Mesendoderm (in vitro differentiated cells): ENCODE measurements around the gene MRPS31.
"Not testable (repeated sequence)": the region's sequence is repeated elsewhere in the genome, so short reads cannot be mapped to it uniquely, and the experiment has no call there.

ENCODE experiments used
- DNase-seq: peaks from one replicate; pipeline ENCODE4 v3.0.0; 2013
- H2AK5ac ChIP-seq: 2 replicates; pipeline ENCODE4 v1.6.1; 2013; ENCODE audit warnings: low read length, inconsistent platforms
- H2BK120ac ChIP-seq: 2 replicates; pipeline ENCODE4 v1.6.1; 2013; ENCODE audit warnings: low read depth, mild to moderate bottlenecking, low read length, moderate library complexity, mixed read lengths
- H2BK15ac ChIP-seq: replicated peaks from 2 replicates; pipeline ENCODE4 v1.6.1; 2013; ENCODE audit warnings: low read depth, mild to moderate bottlenecking, moderate library complexity
- H2BK5ac ChIP-seq: 2 replicates; pipeline ENCODE4 v1.6.1; 2013; ENCODE audit warnings: low read length, inconsistent platforms
- H3K18ac ChIP-seq: 2 replicates; pipeline ENCODE4 v1.6.1; 2013; ENCODE audit warnings: mild to moderate bottlenecking, low read length, mixed read lengths
- H3K23ac ChIP-seq: one replicate; pipeline ENCODE4 v1.6.1; 2013; ENCODE audit warnings: low read length
- H3K27ac ChIP-seq: 2 replicates; pipeline ENCODE4 v1.5.1; 2013; ENCODE audit warnings: low read depth, mild to moderate bottlenecking, inconsistent platforms, low read length, moderate library complexity
- H3K27me3 ChIP-seq: 2 replicates; pipeline ENCODE4 v1.6.1; 2013; ENCODE audit warnings: low read length, control low read depth, mild to moderate bottlenecking, inconsistent platforms; ENCODE audit not compliant: insufficient read depth, poor library complexity
- H3K36me3 ChIP-seq: 2 replicates; pipeline ENCODE4 v1.6.1; 2013; ENCODE audit warnings: low read length, inconsistent platforms; ENCODE audit not compliant: control insufficient read depth, insufficient read depth
- H3K4ac ChIP-seq: one replicate; pipeline ENCODE4 v1.6.1; 2013; ENCODE audit warnings: low read depth, mild to moderate bottlenecking, low read length, moderate library complexity
- H3K4me1 ChIP-seq: 2 replicates; pipeline ENCODE4 v1.6.1; 2013; ENCODE audit warnings: low read depth, low read length, inconsistent platforms; ENCODE audit not compliant: control insufficient read depth
- H3K4me2 ChIP-seq: 2 replicates; pipeline ENCODE4 v1.6.1; 2013; ENCODE audit warnings: low read length
- H3K4me3 ChIP-seq: 2 replicates; pipeline ENCODE4 v1.5.1; 2013; ENCODE audit warnings: mild to moderate bottlenecking, low read length
- H3K56ac ChIP-seq: one replicate; pipeline ENCODE4 v1.6.1; 2013; ENCODE audit warnings: low read length
- H3K79me1 ChIP-seq: 2 replicates; pipeline ENCODE4 v1.6.1; 2013; ENCODE audit warnings: low read length, inconsistent platforms
- H3K79me2 ChIP-seq: 2 replicates; pipeline ENCODE4 v1.6.1; 2013; ENCODE audit warnings: mild to moderate bottlenecking, low read length; ENCODE audit not compliant: control insufficient read depth, insufficient read depth
- H3K9ac ChIP-seq: 2 replicates; pipeline ENCODE4 v1.6.1; 2013; ENCODE audit warnings: low read length, inconsistent platforms
- H4K5ac ChIP-seq: one replicate; pipeline ENCODE4 v1.6.1; 2013; ENCODE audit warnings: low read length
- H4K8ac ChIP-seq: one replicate; pipeline ENCODE4 v1.6.1; 2013; ENCODE audit warnings: low read depth, mild to moderate bottlenecking, control low read depth, low read length, moderate library complexity
- WGBS: extraction: QIAGEN DNeasy Blood & Tissue Kit; methylation state at CpG from one replicate; pipeline ENCODE4 v1.1.7; 2013; ENCODE audit warnings: low lambda C conversion rate, missing lambda C conversion rate; ENCODE audit not compliant: insufficient coverage; ENCODE audit errors: extremely low coverage; 5-methylcytosine and 5-hydroxymethylcytosine counted together

Gene MRPS31

GRCh38 chr13:40714433-40714832 is 56.6 kb downstream of the MRPS31 start:
- H3K27ac ChIP-seq, H3K27me3 ChIP-seq, DNase-seq, H3K4ac ChIP-seq, H3K36me3 ChIP-seq, H3K79me1 ChIP-seq, H4K5ac ChIP-seq, H3K4me1 ChIP-seq, H3K9ac ChIP-seq, H2BK120ac ChIP-seq, H2AK5ac ChIP-seq, H3K79me2 ChIP-seq, H2BK5ac ChIP-seq, H4K8ac ChIP-seq, H3K4me2 ChIP-seq, H2BK15ac ChIP-seq, H3K18ac ChIP-seq, H3K23ac ChIP-seq, H3K56ac ChIP-seq, H3K4me3 ChIP-seq: not testable (repeated sequence)
- no CpG with 5 or more reads among the region's 1 CpG for WGBS

GRCh38 chr13:40706439-40706838 is 64.6 kb downstream of the MRPS31 start:
- Histone ChIP-seq H3K79me1 (no peaks in the 10 kb centered on the region), H3K18ac (no peak overlapping the region), H3K23ac (no peak overlapping the region), H2BK15ac (no peak overlapping the region), H3K79me2 (no peaks in the 10 kb centered on the region), H3K9ac (no peak overlapping the region), H3K4me2 (no peak overlapping the region), H3K4ac (no peak overlapping the region), H3K56ac (no peak overlapping the region), H3K4me1 (no peaks in the 10 kb centered on the region), H4K8ac (no peak overlapping the region), H2BK120ac (no peak overlapping the region), H4K5ac (no peak overlapping the region), H2BK5ac (no peak overlapping the region), H3K4me3 (no peak overlapping the region), H2AK5ac (no peak overlapping the region), H3K27me3 (no peaks in the 10 kb centered on the region), H3K36me3 (no peaks in the 10 kb centered on the region), H3K27ac (no peak overlapping the region)
- no peak for DNase-seq
- WGBS, result no CpG with 5 or more reads among the region's 2 CpGs

GRCh38 chr13:40697711-40698110 is 73.3 kb downstream of the MRPS31 start:
- no peak overlapping the region for H4K8ac ChIP-seq
- H2AK5ac ChIP-seq, result no peak overlapping the region
- no peaks in the 10 kb centered on the region for H3K79me2 ChIP-seq
- no peaks in the 10 kb centered on the region for H3K79me1 ChIP-seq
- H3K27me3 ChIP-seq, result no peaks in the 10 kb centered on the region
- H2BK5ac ChIP-seq, result no peak overlapping the region
- H3K4me1 ChIP-seq, result no peaks in the 10 kb centered on the region
- H3K23ac ChIP-seq, result no peak overlapping the region
- H3K27ac ChIP-seq, result no peak overlapping the region
- no peak overlapping the region for H3K18ac ChIP-seq
- H4K5ac ChIP-seq, result no peak overlapping the region
- WGBS, result no CpG with 5 or more reads among the region's 5 CpGs
- no peak overlapping the region for H3K56ac ChIP-seq
- DNase-seq, result no peak
- H3K4me3 ChIP-seq, result no peak overlapping the region
- H2BK15ac ChIP-seq, result no peak overlapping the region
- no peak overlapping the region for H2BK120ac ChIP-seq
- H3K36me3 ChIP-seq, result no peaks in the 10 kb centered on the region
- H3K9ac ChIP-seq, result no peak overlapping the region
- H3K4ac ChIP-seq, result no peak overlapping the region
- H3K4me2 ChIP-seq, result no peak overlapping the region

- Histone ChIP-seq H3K79me2 (no peaks in the 10 kb centered on the region), H3K79me1 (no peaks in the 10 kb centered on the region), H3K36me3 (no peaks in the 10 kb centered on the region), H4K8ac (no peak overlapping the region), H2AK5ac (no peak overlapping the region), H3K9ac (no peak overlapping the region), H3K23ac (no peak overlapping the region), H3K4me2 (no peak overlapping the region), H3K18ac (no peak overlapping the region), H4K5ac (no peak overlapping the region), H2BK5ac (no peak overlapping the region), H2BK120ac (no peak overlapping the region), H3K4ac (no peak overlapping the region), H3K27me3 (no peaks in the 10 kb centered on the region), H2BK15ac (no peak overlapping the region), H3K27ac (no peak overlapping the region), H3K56ac (no peak overlapping the region), H3K4me3 (no peak overlapping the region), H3K4me1 (no peaks in the 10 kb centered on the region)
- DNase-seq, result no peak
- WGBS, result no CpG with 5 or more reads among the region's 4 CpGs
Observed at GRCh38 chr13:40694426-40694825, 76.6 kb downstream of the MRPS31 start.

- Histone ChIP-seq H2BK5ac (no peak overlapping the region), H2BK15ac (no peak overlapping the region), H3K36me3 (no peaks in the 10 kb centered on the region), H3K56ac (no peak overlapping the region), H3K79me2 (no peaks in the 10 kb centered on the region), H3K4me1 (no peaks in the 10 kb centered on the region), H3K4ac (no peak overlapping the region), H4K5ac (no peak overlapping the region), H3K9ac (no peak overlapping the region), H4K8ac (no peak overlapping the region), H2AK5ac (no peak overlapping the region), H3K27me3 (no peaks in the 10 kb centered on the region), H3K4me3 (no peak overlapping the region), H3K79me1 (no peaks in the 10 kb centered on the region), H3K4me2 (no peak overlapping the region), H3K18ac (no peak overlapping the region), H3K23ac (no peak overlapping the region), H2BK120ac (no peak overlapping the region), H3K27ac (no peak overlapping the region)
- no peak for DNase-seq
- no CpG with 5 or more reads among the region's 2 CpGs for WGBS
Observed at GRCh38 chr13:40692946-40693345, 78.0 kb downstream of the MRPS31 start.

GRCh38 chr13:40688781-40689180 is 82.2 kb downstream of the MRPS31 start:
- WGBS, result no CpG with 5 or more reads among the region's 3 CpGs
- H4K5ac ChIP-seq, result no peak overlapping the region
- no peak overlapping the region for H3K18ac ChIP-seq
- no peak overlapping the region for H4K8ac ChIP-seq
- H3K79me2 ChIP-seq, result no peaks in the 10 kb centered on the region
- H2BK120ac ChIP-seq, result no peak overlapping the region
- H3K56ac ChIP-seq, result no peak overlapping the region
- H3K23ac ChIP-seq, result no peak overlapping the region
- H3K4me2 ChIP-seq, result no peak overlapping the region
- no peak overlapping the region for H2AK5ac ChIP-seq
- H3K36me3 ChIP-seq, result no peaks in the 10 kb centered on the region
- H3K79me1 ChIP-seq, result no peaks in the 10 kb centered on the region
- H2BK15ac ChIP-seq, result no peak overlapping the region
- H3K4ac ChIP-seq, result no peak overlapping the region
- H3K4me3 ChIP-seq, result no peak overlapping the region
- no peak for DNase-seq
- H3K27me3 ChIP-seq, result no peaks in the 10 kb centered on the region
- no peak overlapping the region for H3K9ac ChIP-seq
- H3K27ac ChIP-seq, result no peak overlapping the region
- no peak overlapping the region for H2BK5ac ChIP-seq
- no peaks in the 10 kb centered on the region for H3K4me1 ChIP-seq
